IMR-90 (cell line): ENCODE measurements around the gene NRL. TPM values are rescaled to one million over a fixed set of nuclear protein-coding genes. Genes with fewer than 3 reads are reported as not detected.

ENCODE experiments used
- ATAC-seq: fragments of 200-7000 bp; cut with Tn5 transposase; 2 replicates; pipeline ENCODE4 v1.9.1; 2020; ENCODE audit warnings: low read depth, mild to moderate bottlenecking, moderate library complexity
- BruUV-seq: library from RNA; stranded (reverse); fragments of 400-500 nt; replicated peaks from 2 replicates; lab custom pipeline; 2021; lab: Mats Ljungman, UMichigan
- CTCF ChIA-PET: fragments of 300-600 bp; formaldehyde crosslinking; extraction: SDS; loops from one replicate; lab custom pipeline; 2021; ENCODE audit warnings: antibody characterized with exemption; lab: Yijun Ruan, JAX
- POLR2A ChIA-PET: fragments of 300-600 bp; sonication (Branson Sonifier 250); formaldehyde crosslinking; loops from one replicate; lab custom pipeline; 2022; ENCODE audit warnings: antibody characterized with exemption; ENCODE audit not compliant: unreplicated experiment; lab: Charles Lee
- DNase-seq: peaks from one replicate; pipeline ENCODE4 v3.0.0; 2013
- H2AFZ ChIP-seq: replicated peaks from 2 replicates; pipeline ENCODE3; 2013; ENCODE audit warnings: low read length, mild to moderate bottlenecking; ENCODE audit not compliant: poor library complexity
- H2AK5ac ChIP-seq: 2 replicates; pipeline ENCODE4 v1.6.1; 2013; ENCODE audit warnings: low read depth, low read length, inconsistent platforms
- H2AK9ac ChIP-seq: replicated peaks from 2 replicates; pipeline ENCODE3; 2013; ENCODE audit warnings: mild to moderate bottlenecking, low read depth, low read length, moderate library complexity; ENCODE audit not compliant: poor library complexity
- H2BK120ac ChIP-seq: 2 replicates; pipeline ENCODE4 v1.6.1; 2013; ENCODE audit warnings: low read depth, low read length, inconsistent platforms
- H2BK15ac ChIP-seq: 3 replicates; pipeline ENCODE4 v1.6.1; 2013; ENCODE audit warnings: low read depth, low read length, inconsistent platforms
- H2BK20ac ChIP-seq: 2 replicates; pipeline ENCODE4 v1.6.1; 2013; ENCODE audit warnings: low read depth, mild to moderate bottlenecking, inconsistent platforms, low read length, moderate library complexity
- H2BK5ac ChIP-seq: 2 replicates; pipeline ENCODE4 v1.6.1; 2013; ENCODE audit warnings: mild to moderate bottlenecking, low read depth, low read length, inconsistent platforms; ENCODE audit not compliant: poor library complexity, severe bottlenecking
- H3K14ac ChIP-seq: replicated peaks from 2 replicates; pipeline ENCODE4 v1.6.1; 2013; ENCODE audit warnings: low read depth, low read length, inconsistent platforms
- H3K18ac ChIP-seq: 2 replicates; pipeline ENCODE4 v1.6.1; 2013; ENCODE audit warnings: low read depth, low read length, control low read depth
- H3K23ac ChIP-seq: 2 replicates; pipeline ENCODE4 v1.6.1; 2013; ENCODE audit warnings: low read depth, low read length, inconsistent platforms
- H3K27ac ChIP-seq: 2 replicates; pipeline ENCODE4 v1.5.1; 2013; ENCODE audit warnings: mild to moderate bottlenecking, control low read depth, low read length; ENCODE audit not compliant: insufficient read depth
- H3K27me3 ChIP-seq: 2 replicates; pipeline ENCODE4 v1.6.1; 2013; ENCODE audit warnings: low read length; ENCODE audit not compliant: control insufficient read depth, insufficient read depth
- H3K36me3 ChIP-seq: 2 replicates; pipeline ENCODE4 v1.6.1; 2013; ENCODE audit warnings: low read length, mixed read lengths; ENCODE audit not compliant: control insufficient read depth, insufficient read depth
- H3K4ac ChIP-seq: 2 replicates; pipeline ENCODE4 v1.6.1; 2013; ENCODE audit warnings: low read depth, low read length, inconsistent platforms
- H3K4me1 ChIP-seq: 2 replicates; pipeline ENCODE4 v1.6.1; 2013; ENCODE audit warnings: low read length, mixed read lengths; ENCODE audit not compliant: control insufficient read depth, insufficient read depth
- H3K4me2 ChIP-seq: 2 replicates; pipeline ENCODE4 v1.6.1; 2013; ENCODE audit warnings: low read depth, mild to moderate bottlenecking, control low read depth, low read length, moderate library complexity
- H3K4me3 ChIP-seq: 2 replicates; pipeline ENCODE4 v1.5.1; 2013; ENCODE audit warnings: low read depth, mild to moderate bottlenecking, control low read depth, low read length, moderate library complexity; ENCODE audit not compliant: insufficient read depth
- H3K56ac ChIP-seq: 2 replicates; pipeline ENCODE4 v1.6.1; 2013; ENCODE audit warnings: low read length, inconsistent platforms; ENCODE audit not compliant: insufficient read depth; ENCODE audit errors: extremely low read depth
- H3K79me1 ChIP-seq, 2 experiments: 2 replicates each; pipeline ENCODE4 v1.6.1; 2013; ENCODE audit warnings: low read length in 2 of 2, inconsistent platforms in 1 of 2, low read depth in 1 of 2
- H3K9ac ChIP-seq: 2 replicates; pipeline ENCODE4 v1.6.1; 2013; ENCODE audit warnings: low read depth, low read length, control low read depth
- H3K9me1 ChIP-seq: 2 replicates; pipeline ENCODE4 v1.6.1; 2013; ENCODE audit warnings: low read length, inconsistent platforms; ENCODE audit not compliant: insufficient read depth
- H3K9me3 ChIP-seq: 2 replicates; pipeline ENCODE4 v1.6.1; 2013; ENCODE audit warnings: low read length; ENCODE audit not compliant: control insufficient read depth, insufficient read depth
- H4K20me1 ChIP-seq: 2 replicates; pipeline ENCODE4 v1.6.1; 2013; ENCODE audit warnings: low read length, inconsistent platforms; ENCODE audit not compliant: insufficient read depth
- H4K5ac ChIP-seq: 2 replicates; pipeline ENCODE4 v1.6.1; 2013; ENCODE audit warnings: mild to moderate bottlenecking, low read depth, low read length, control low read depth
- H4K8ac ChIP-seq, 2 experiments: 2 replicates each; pipeline ENCODE4 v1.6.1; 2013; ENCODE audit warnings: low read depth in 2 of 2, low read length in 2 of 2, control low read depth in 1 of 2, inconsistent platforms in 1 of 2
- H4K91ac ChIP-seq: 2 replicates; pipeline ENCODE4 v1.6.1; 2013; ENCODE audit warnings: low read depth, low read length, inconsistent platforms; ENCODE audit not compliant: insufficient read depth
- ELK1 ChIP-seq: fragments of 150-350 bp; IDR thresholded peaks from 2 replicates; pipeline ENCODE4 v1.6.1; 2016; ENCODE audit warnings: low read depth, mild to moderate bottlenecking, low read length, moderate library complexity, borderline replicate concordance
- FOS ChIP-seq: fragments of 150-350 bp; IDR thresholded peaks from 2 replicates; pipeline ENCODE4 v1.6.1; 2016; ENCODE audit warnings: low read depth, low read length
- MAFK ChIP-seq: IDR thresholded peaks from 2 replicates; pipeline ENCODE4 v1.6.1; 2012; ENCODE audit warnings: low read depth, low read length, improper control_type of control experiment
- MXI1 ChIP-seq: IDR thresholded peaks from 2 replicates; pipeline ENCODE4 v1.6.1; 2012; ENCODE audit warnings: low read depth, mild to moderate bottlenecking, low read length, moderate library complexity, borderline replicate concordance
- POLR2A ChIP-seq: IDR thresholded peaks from 2 replicates; pipeline ENCODE4 v1.6.1; 2012; ENCODE audit warnings: mild to moderate bottlenecking, low read depth, low read length
- RCOR1 ChIP-seq: IDR thresholded peaks from 2 replicates; pipeline ENCODE4 v1.6.1; 2012; ENCODE audit warnings: mild to moderate bottlenecking, low read length, improper control_type of control experiment; ENCODE audit not compliant: insufficient replicate concordance
- WGBS, 2 experiments: methylation state at CpG; one replicate each; pipeline versions ENCODE4 v1.1.5 to v1.1.7; 2013; ENCODE audit warnings: missing lambda C conversion rate in 2 of 2; ENCODE audit not compliant: insufficient read length in 1 of 2; ENCODE audit errors: extremely low coverage in 2 of 2; 5-methylcytosine and 5-hydroxymethylcytosine counted together
- dilution Hi-C: fragments of 300-500 bp; cut with HindIII; formaldehyde crosslinking; loops from one replicate; pipeline ENCODE4 v1.14.3; 2018; ENCODE audit warnings: low sequenced_read_pairs; ENCODE audit not compliant: unreplicated experiment
- in situ Hi-C: fragments of 300-500 bp; cut with MboI; formaldehyde crosslinking; loops from 3 replicates; pipeline ENCODE4 v1.14.3; 2019; ENCODE audit warnings: low sequenced_read_pairs, inconsistent platforms, mixed read lengths
- intact Hi-C: fragments of 100-400 bp; cut with micrococcal nuclease; formaldehyde crosslinking; loops from 2 replicates; pipeline ENCODE4 v1.10.0; 2022
- polyA plus RNA-seq, 3 experiments: library from polyadenylated mRNA; depleted of rRNA; stranded (reverse); fragments of >200 nt; gene quantifications; 2 replicates each; pipeline ENCODE4 v1.2.3, GENCODE V29; 2012; ENCODE audit warnings: low replicate concordance in 1 of 3
- total RNA-seq: library from RNA; depleted of rRNA; stranded (reverse); fragments of >200 nt; gene quantifications from 2 replicates; pipeline ENCODE4 v1.2.3, GENCODE V29; 2012

The NRL gene
- total and polyA plus RNA-seq, 2 of the 4 experiments (the other 2 are of a cell fraction) = 0.18 to 0.70 TPM

GRCh38 chr14:24083462-24083861, 31.3 kb downstream of the NRL start:
- Histone ChIP-seq H2BK20ac (no peak overlapping the region), H4K91ac (no peak overlapping the region), H3K4me3 (no peak overlapping the region), H2AK5ac (no peak overlapping the region), H2BK15ac (no peak overlapping the region), H3K9ac (no peak overlapping the region), H3K56ac (no peak overlapping the region), H2BK5ac (no peak overlapping the region), H2BK120ac (no peak overlapping the region), H3K9me1 (no peaks in the 10 kb centered on the region), H3K4me2 (no peak overlapping the region), H4K8ac (no peak overlapping the region), H2AK9ac (no peak overlapping the region), H3K27me3 (peaks cover 75% of the 10 kb centered on the region), H3K36me3 (no peaks in the 10 kb centered on the region), H4K20me1 (no peaks in the 10 kb centered on the region; the same call in 1 of the 2 replicates), H2AFZ (no peak overlapping the region), H3K9me3 (no peaks in the 10 kb centered on the region), H4K5ac (no peak overlapping the region), H3K18ac (no peak overlapping the region), H3K27ac (no peak overlapping the region), H3K23ac (no peak overlapping the region), H3K14ac (no peak overlapping the region), H3K79me1 (no peaks in the 10 kb centered on the region), H3K4ac (no peak overlapping the region), H3K4me1 (peaks cover 2% of the 10 kb centered on the region; the same call in 1 of the 2 replicates)
- in situ Hi-C loops = no loop called here
- WGBS, 2 experiments = 86% methylated on average over 1 of the region's 3 CpGs; no CpG with 5 or more reads in 1 of the 2 experiments
- dilution Hi-C loops = no loop called here
- DNase-seq = no peak
- POLR2A ChIA-PET = no interaction called here
- TF ChIP-seq POLR2A (no peak), MXI1 (no peak), ELK1 (no peak), FOS (no peak), MAFK (no peak), RCOR1 (no peak)
- BruUV-seq = no TSS peak
- no peak for ATAC-seq
- intact Hi-C loops = no loop called here
- CTCF ChIA-PET = interaction anchor here (2.0 kb wide), 1 partner anchor 25 kb away, joined by 6 read pairs; no protein-coding TSS in a partner anchor
